ENCODE results near the gene CNIH2. TPM values are rescaled to one million over a fixed set of nuclear protein-coding genes. Genes with fewer than 3 reads are reported as not detected.

The CNIH2 gene
- total and polyA plus RNA-seq, 2 of the 8 experiments (the other 6 are each of a cell fraction or from before 2014, with no cell fraction given) = 12.5 to 15.8 TPM

GRCh38 chr11:66291303-66291705 is 13.3 kb downstream of the CNIH2 start:
- Histone ChIP-seq H3K36me3 (ENCODE audit: control insufficient read depth in 2 of 4, insufficient read depth in 4 of 4, low read length in 3 of 4) (no peaks in the 10 kb centered on the region), H2AFZ (ENCODE audit: low read length) (no peak overlapping the region), H2BK5ac (ENCODE audit: low read depth, low read length) (no peak overlapping the region), H3K23ac (ENCODE audit: insufficient read length) (no peak overlapping the region), H3K4me2 (ENCODE audit: insufficient read depth in 1 of 2, low read depth in 2 of 2, low read length in 2 of 2) (peak overlapping the region; percentile 43 to 75), H2AK5ac (ENCODE audit: low read depth, low read length) (no peak overlapping the region), H3K23me2 (ENCODE audit: low read depth, low read length) (peaks cover 12% of the 10 kb centered on the region; the same call in 1 of the 2 replicates), H4K91ac (replicated peaks; ENCODE audit: insufficient read length, low read length) (no peak overlapping the region), H4K20me1 (replicated peaks in 1 of 2; ENCODE audit: control insufficient read depth in 1 of 2, insufficient read depth in 2 of 2, low read length in 2 of 2) (peaks cover 4 to 10% of the 10 kb centered on the region in 2 experiments), H4K8ac (ENCODE audit: extremely low read depth, insufficient read depth, low read length) (no peak overlapping the region; the same call in 1 of the 2 replicates), H3K4me3 (ENCODE audit: extremely low read depth in 1 of 4, insufficient read depth in 2 of 4, low read depth in 3 of 4, low read length in 4 of 4) (peak overlapping the region; percentile 40 to 76 (median 49)), H3K18ac (ENCODE audit: extremely low read depth, low read length) (no peak overlapping the region), H3K9ac (replicated peaks in 1 of 4; ENCODE audit: extremely low read depth in 1 of 4, low read depth in 3 of 4, low read length in 3 of 4) (no peak overlapping the region), H3K79me1 (ENCODE audit: low read depth, low read length) (peaks cover 6% of the 10 kb centered on the region; the same call in 1 of the 2 replicates), H4K5ac (ENCODE audit: insufficient read length, low read depth, low read length) (no peak overlapping the region), H3K27ac (ENCODE audit: low read depth, low read length) (no peak overlapping the region), H2BK120ac (replicated peaks; ENCODE audit: low read depth, low read length) (no peak overlapping the region), H3K4ac (replicated peaks; ENCODE audit: insufficient read length, low read depth, low read length) (no peak overlapping the region), H3K14ac (ENCODE audit: insufficient read length) (no peak overlapping the region), H2BK15ac (ENCODE audit: low read length) (no peak overlapping the region), H3K9me3 (ENCODE audit: insufficient read depth in 2 of 2, low read depth in 1 of 2, low read length in 1 of 2) (no peaks in the 10 kb centered on the region), H3K4me1 (replicated peaks in 1 of 4; ENCODE audit: control insufficient read depth in 3 of 4, insufficient read depth in 4 of 4, low read length in 3 of 4) (peaks cover 0 to 21% (median 6%) of the 10 kb centered on the region in 4 experiments; a peak in 5 of 7 replicates), H2BK20ac (ENCODE audit: low read length) (no peak overlapping the region), H3K56ac (replicated peaks; ENCODE audit: insufficient read length, low read depth, low read length) (no peak overlapping the region), H3K79me2 (ENCODE audit: control insufficient read depth in 1 of 2, insufficient read depth in 2 of 2, low read length in 2 of 2) (peaks cover 0 to 9% of the 10 kb centered on the region in 2 experiments; a peak in 1 of 4 replicates), H2BK12ac (ENCODE audit: low read depth, low read length) (peak overlapping the region; percentile 43; the same call in 1 of the 2 replicates), H3K27me3 (replicated peaks in 1 of 4; ENCODE audit: control insufficient read depth in 3 of 4, extremely low read depth in 1 of 4, insufficient read depth in 3 of 4, low read length in 3 of 4) (peaks cover 2 to 28% (median 18%) of the 10 kb centered on the region in 4 experiments)
- DNase-seq (ENCODE audit: low read depth in 1 of 2, low spot score in 2 of 2) (peak in 1 of 2 experiments; percentile 57), FAIRE-seq (no peak)
- ChIA-PET CTCF (ENCODE audit: partially characterized antibody) (interaction anchor here (0.6 to 6.9 kb wide), 7 partner anchors 9 to 1026 kb away, joined by 3 to 57 read pairs (median 4); no protein-coding TSS in a partner anchor), POLR2A (ENCODE audit: partially characterized antibody) (interaction anchor here (0.6 to 4.5 kb wide), 9 partner anchors 8 to 79 kb away, joined by 3 to 29 read pairs (median 4); no protein-coding TSS in a partner anchor)
- WGBS, 2 experiments (ENCODE audit: extremely low coverage in 1 of 2, insufficient coverage in 1 of 2, insufficient read length in 1 of 2, insufficient replicate concordance in 2 of 2, low coverage in 1 of 2, low lambda C conversion rate in 2 of 2, missing lambda C conversion rate in 1 of 2) = 20% methylated on average over 16 of the region's 16 CpGs; no CpG with 5 or more reads in 1 of the 2 experiments
- TF ChIP-seq MAX (IDR thresholded peaks at IDR 0.05) (no peak), CBX5 (IDR thresholded peaks at IDR 0.05; ENCODE audit: low read depth, low read length) (no peak), POLR2A (IDR thresholded peaks at IDR 0.05; ENCODE audit: control extremely low read depth in 1 of 2, low read depth in 2 of 2, low read length in 2 of 2) (no peak), EZH2 (IDR thresholded peaks at IDR 0.05; ENCODE audit: low read depth, low read length, severe bottlenecking) (peak; percentile 40), TCF12 (IDR thresholded peaks at IDR 0.05; ENCODE audit: low read depth, low read length) (no peak), GABPA (IDR thresholded peaks at IDR 0.05; ENCODE audit: borderline replicate concordance, insufficient read depth, low read length) (no peak), CHD1 (IDR thresholded peaks at IDR 0.05; ENCODE audit: low read depth, low read length) (no peak), PHF8 (conservative IDR thresholded peaks at IDR 0.05; ENCODE audit: low read depth, low read length) (no peak), SP1 (IDR thresholded peaks at IDR 0.05; ENCODE audit: low read depth, low read length) (no peak), E2F6 (IDR thresholded peaks at IDR 0.05) (no peak), NANOG (IDR thresholded peaks at IDR 0.05; ENCODE audit: insufficient read depth, low read depth, low read length, poor library complexity, severe bottlenecking) (no peak), KDM1A (IDR thresholded peaks at IDR 0.05; ENCODE audit: borderline replicate concordance, low read length) (peak; percentile 94), CHD2 (IDR thresholded peaks at IDR 0.05; ENCODE audit: low read length) (no peak)

All from H1 (cell line).